GM13976 (cell line): ENCODE measurements around the gene GANAB.

ENCODE experiments used
- DNase-seq: peaks from one replicate; pipeline ENCODE4 v3.0.0; 2012; ENCODE audit warnings: low spot score
- CTCF ChIP-seq: IDR thresholded peaks from 2 replicates; pipeline ENCODE4 v1.5.1; 2012; ENCODE audit warnings: borderline replicate concordance, mild to moderate bottlenecking; ENCODE audit not compliant: insufficient read depth; ENCODE audit errors: extremely low read depth, missing control alignments, control extremely low read depth
- in situ Hi-C: fragments of 300-500 bp; cut with MboI; formaldehyde crosslinking; loops from one replicate; pipeline ENCODE4 v1.12.0; 2022; ENCODE audit warnings: low sequenced_read_pairs, mixed read lengths, inconsistent platforms; ENCODE audit not compliant: unreplicated experiment

The GANAB gene

GRCh38 chr11:62605902-62606301 lies 40.5 kb downstream of the GANAB start:
- no peak for DNase-seq
- in situ Hi-C loops = no loop called here
- no peak for TF ChIP-seq CTCF

- DNase-seq = no peak
- TF ChIP-seq CTCF = no peak
- in situ Hi-C loops = no loop called here
Observed at GRCh38 chr11:62605467-62605866, 40.9 kb downstream of the GANAB start.

- DNase-seq = no peak
- in situ Hi-C loops = no loop called here
- no peak for TF ChIP-seq CTCF
Observed at GRCh38 chr11:62604460-62605120, 41.8 kb downstream of the GANAB start.

GRCh38 chr11:62603776-62604299 lies 42.6 kb downstream of the GANAB start:
- no peak for DNase-seq
- no peak for TF ChIP-seq CTCF
- in situ Hi-C loops = no loop called here

GRCh38 chr11:62603072-62603408 lies 43.4 kb downstream of the GANAB start:
- TF ChIP-seq CTCF = no peak
- in situ Hi-C loops = no loop called here
- DNase-seq = no peak

- TF ChIP-seq CTCF = no peak
- in situ Hi-C loops = no loop called here
- DNase-seq = peak; percentile 60
Observed at GRCh38 chr11:62602141-62603071, 44.0 kb downstream of the GANAB start.
